ENCODE measurements around the gene TPRA1. TPM values are rescaled to one million over a fixed set of nuclear protein-coding genes. Genes with fewer than 3 reads are reported as not detected.

Gene TPRA1
- total RNA-seq, 1 experiment from 2014 or later = 91.4 TPM

DNA sequence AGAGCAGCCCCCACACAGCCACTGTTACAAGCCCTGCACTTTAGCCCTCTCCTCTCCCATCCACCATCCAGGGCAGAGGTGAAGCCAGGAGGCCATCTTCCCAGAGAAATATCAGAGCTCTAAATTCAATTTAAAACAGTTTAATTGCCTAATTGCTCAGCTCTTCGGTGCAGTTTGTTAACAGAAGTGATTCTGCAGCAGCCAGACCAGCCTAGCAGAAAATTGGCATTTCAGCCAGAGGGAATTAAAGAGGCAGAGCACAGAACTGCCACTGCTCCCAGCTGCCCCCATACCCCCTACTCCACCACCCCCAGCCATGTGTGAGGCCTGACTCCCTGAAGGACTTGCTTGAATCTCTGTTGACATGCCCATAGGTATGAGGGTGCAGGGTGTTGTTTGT is 38.5 kb downstream of the TPRA1 start:
- Histone ChIP-seq H3K4me3 (no peak overlapping the region), H3K27me3 (no peaks in the 10 kb centered on the region), H3K36me3 (no peaks in the 10 kb centered on the region), H3K9me3 (no peaks in the 10 kb centered on the region)
- DNase-seq = no peak

DNA sequence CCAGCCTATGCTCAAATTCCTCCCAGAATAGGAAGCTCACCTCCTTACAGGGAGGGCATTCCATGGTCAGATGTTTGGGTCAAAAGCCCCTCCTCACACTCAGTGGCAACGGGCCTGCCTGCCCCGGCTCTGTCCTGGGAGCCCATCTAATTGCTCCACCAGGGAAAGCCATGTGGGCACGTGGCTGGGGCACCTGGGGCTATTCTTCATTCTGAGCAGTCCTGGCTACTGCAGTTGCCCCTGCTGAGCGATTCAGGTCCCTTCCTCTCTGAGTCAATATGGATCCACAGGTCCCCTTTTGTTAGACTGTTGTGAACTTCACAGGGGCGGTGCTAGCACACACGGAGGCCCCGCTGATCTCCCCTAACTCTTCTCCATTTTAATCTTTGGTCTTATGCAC is 39.4 kb downstream of the TPRA1 start:
- Histone ChIP-seq H3K4me3 (no peak overlapping the region), H3K9me3 (no peaks in the 10 kb centered on the region), H3K36me3 (no peaks in the 10 kb centered on the region), H3K27me3 (no peaks in the 10 kb centered on the region)
- DNase-seq = no peak

DNA sequence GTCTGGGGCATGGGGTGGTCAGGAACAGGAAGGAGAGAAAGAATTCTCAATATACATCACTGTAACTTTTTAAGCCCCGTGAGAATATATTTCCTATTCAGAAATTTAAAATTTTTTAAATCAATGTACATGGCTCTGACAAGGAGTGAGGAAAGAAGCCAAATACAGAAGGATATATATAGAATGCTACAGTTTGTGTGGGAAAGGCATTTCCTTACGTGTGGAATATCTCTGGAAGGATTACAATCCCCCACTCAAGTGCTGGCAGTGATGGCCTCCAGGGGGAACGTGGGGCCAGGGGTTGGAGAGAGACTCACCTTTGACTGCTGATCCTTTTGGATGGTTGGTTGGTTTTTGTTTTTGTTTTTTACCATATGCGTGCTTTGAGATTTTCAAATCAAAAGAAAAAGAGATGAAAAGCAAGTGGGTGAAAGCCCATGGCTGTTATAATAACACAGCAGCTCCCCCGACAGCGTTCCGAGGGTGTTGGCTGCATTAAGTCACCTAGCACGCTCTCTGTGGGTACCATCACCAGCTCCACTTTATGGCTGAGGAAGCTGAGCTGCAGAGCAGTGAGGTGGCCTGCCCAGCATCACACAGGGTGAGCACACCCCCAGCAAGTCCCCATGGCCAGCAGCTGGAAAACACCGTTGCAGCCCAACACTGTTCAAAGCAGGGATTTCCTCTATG is 39.9 kb downstream of the TPRA1 start:
- no peak for DNase-seq
- Histone ChIP-seq H3K4me3 (no peak overlapping the region), H3K27me3 (no peaks in the 10 kb centered on the region), H3K9me3 (no peaks in the 10 kb centered on the region), H3K36me3 (no peaks in the 10 kb centered on the region)

DNA sequence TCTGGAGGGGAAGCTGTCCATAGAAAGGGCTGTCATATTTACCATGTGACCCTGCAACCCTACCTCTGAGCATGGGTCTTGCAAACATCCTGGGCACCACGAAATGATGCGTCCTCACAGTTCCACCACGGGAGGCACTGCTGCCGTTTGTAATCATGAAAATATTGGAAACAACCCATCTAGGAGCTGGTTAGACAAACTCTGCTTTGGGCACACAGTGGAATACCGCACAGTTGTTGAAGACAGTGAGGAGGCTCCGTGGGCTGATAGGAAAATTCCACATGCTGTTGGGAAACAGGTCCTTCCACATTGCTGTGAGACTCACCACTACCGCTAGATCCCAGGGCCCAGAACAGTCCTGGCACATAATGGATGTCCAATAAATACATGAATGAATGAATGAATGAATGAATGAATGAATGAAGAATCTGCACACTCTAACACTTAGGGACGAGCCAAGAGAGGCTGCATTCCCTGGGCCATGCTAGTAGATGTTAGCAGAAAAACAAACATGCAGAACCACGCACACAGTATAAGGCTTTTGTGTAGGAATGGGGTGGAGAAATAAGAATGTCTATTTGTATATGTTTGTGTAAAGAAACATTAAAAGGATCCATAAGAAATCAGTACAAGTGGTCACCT is 40.6 kb downstream of the TPRA1 start:
- Histone ChIP-seq H3K9me3 (no peaks in the 10 kb centered on the region), H3K27me3 (no peaks in the 10 kb centered on the region), H3K4me3 (no peak overlapping the region), H3K36me3 (no peaks in the 10 kb centered on the region)
- no peak for DNase-seq

DNA sequence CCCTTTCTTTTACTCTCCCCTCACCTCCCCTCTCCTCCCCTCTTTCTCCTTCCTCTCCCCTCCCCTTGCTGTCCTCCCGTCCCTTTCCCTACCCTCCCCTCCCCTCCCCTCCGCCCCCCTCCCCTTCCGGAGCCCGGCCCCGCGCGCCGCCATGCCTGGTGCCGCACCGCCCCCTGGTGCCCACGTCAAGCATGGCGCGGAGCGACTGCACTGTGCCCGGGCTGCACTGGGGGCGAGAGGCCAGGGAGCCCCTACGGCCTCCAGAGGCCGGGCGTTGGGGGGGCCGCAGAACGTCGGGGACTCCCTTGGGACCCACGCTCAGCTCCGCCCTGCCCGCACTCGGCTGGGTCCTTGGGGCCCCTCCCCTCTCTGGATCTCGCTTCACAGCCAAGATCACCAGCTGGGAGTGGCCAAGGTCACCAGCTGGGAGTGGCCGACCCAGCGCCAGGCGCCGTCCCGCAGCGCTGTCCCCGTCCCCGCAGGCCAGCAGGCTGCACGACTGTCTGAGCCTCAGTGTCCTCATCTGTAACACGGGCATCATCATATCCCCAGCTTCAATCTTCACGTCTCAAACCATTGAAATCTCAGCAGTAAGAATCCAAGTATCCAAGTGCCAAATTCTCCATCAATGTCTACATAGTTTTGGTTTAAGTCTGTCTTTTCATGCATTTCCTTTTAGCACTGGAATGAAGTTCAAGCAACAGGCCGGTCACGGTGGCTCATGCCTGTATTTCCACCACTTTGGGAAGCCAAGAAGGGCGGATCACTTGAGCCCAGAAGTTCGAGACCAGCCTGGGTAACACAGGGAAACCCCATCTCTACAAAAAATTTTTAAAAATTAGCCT is 42.5 kb downstream of the TPRA1 start:
- Histone ChIP-seq H3K4me3 (peak overlapping the region; percentile 64), H3K27me3 (no peaks in the 10 kb centered on the region), H3K9me3 (no peaks in the 10 kb centered on the region), H3K36me3 (no peaks in the 10 kb centered on the region)
- DNase-seq = peak; percentile 82

DNA sequence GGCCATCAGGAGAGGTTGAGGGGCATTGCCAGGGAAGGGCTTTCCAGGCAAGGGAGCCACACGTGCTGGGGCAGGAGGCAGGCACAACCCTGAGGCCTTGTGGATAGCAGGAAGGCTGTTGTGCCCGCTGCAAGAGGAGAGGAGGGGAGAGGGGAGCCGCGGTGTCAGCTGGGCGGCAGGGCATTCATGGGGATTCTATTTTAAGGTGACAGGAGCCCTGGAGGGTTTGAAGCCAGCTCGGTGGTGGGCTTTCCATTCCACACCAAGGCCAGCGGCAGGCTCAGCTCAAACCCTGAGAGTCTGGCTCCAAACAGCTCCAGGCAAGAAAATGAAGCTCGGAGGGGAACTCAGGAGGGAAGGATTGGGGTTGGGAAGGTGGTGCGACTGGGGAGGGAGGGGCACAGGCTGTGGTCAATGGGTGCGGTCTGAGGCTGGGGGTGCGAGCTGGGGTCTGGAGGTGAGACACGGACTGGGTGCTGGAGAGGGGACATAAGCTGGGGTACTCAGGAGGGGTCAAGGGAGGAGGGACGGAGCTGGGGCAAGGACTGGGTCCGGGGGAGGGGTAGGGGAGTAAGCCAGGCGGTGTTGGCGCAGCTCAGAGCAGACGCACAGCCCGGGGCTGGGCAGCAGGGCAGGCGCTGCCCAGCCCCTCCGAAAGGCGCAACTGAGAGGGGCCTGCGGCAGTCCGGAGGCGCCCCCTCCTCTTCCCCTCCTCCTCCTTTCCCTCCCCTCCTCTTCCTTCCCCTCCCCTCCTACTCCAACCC is 43.4 kb downstream of the TPRA1 start:
- no peak for DNase-seq
- Histone ChIP-seq H3K4me3 (no peak overlapping the region; the same call in 1 of the 2 replicates), H3K9me3 (no peaks in the 10 kb centered on the region), H3K27me3 (no peaks in the 10 kb centered on the region), H3K36me3 (no peaks in the 10 kb centered on the region)

DNA sequence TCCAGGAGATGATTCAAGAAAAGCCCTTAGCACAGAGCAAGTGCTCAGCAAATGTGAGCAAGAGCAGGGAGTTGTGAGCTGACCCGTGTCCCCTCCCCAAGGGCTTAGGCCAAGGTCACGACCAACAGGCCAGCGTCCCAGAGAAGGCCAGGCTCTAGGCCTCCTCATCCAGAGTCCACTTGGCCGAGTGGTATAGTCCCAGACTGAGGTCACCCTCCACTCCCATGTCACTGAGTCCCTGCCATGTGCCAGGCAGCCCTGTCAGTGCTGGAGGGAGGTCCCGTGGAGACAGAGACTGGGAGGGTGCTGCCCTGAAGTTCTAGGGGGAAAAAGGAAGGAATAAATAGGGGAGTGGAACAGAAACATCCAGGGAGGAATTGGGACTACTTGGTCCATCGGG is 44.0 kb downstream of the TPRA1 start:
- no peak for DNase-seq

DNA sequence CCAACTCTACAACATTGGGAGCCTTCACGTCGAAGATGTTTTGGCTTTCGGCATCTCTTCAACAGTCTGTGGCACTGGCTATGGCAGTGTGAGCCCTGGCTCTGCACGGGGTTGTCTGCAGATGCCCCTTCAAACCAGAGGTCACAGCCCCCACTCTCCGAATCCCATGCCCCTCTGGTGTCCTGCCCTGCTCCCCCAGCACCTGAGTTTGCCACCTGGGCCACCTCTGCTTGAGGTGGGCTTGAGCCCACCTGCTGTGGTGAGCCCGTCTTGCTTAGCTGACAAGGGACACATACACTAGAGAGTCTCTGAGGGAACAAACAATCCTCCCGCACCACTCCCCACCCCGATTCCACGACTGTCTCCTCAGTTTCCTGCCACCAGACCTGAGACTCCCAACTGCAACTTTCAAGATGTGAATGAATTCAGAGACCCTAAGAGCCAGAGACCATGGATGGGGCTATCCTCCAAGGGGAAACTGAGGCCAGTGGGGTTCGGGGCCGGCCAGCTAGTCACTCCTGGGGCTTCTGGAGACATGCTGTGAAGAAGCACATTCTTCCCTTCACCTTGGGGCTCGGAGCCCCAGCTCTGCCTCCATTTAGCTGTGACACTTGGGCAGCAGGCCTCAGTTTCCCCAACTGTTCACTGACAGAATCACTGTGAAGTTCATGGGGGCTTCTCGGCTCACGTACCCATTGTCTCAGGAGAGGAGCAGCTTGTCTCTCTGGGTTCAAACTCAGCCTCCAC is 44.6 kb downstream of the TPRA1 start:
- DNase-seq = no peak
- Histone ChIP-seq H3K27me3 (no peaks in the 10 kb centered on the region), H3K36me3 (no peaks in the 10 kb centered on the region), H3K4me3 (no peak overlapping the region), H3K9me3 (no peaks in the 10 kb centered on the region)

More for the DNA sequence above, 44.0 kb downstream of the TPRA1 start:
- Histone ChIP-seq H3K27me3 (no peaks in the 10 kb centered on the region), H3K36me3 (no peaks in the 10 kb centered on the region), H3K9me3 (no peaks in the 10 kb centered on the region), H3K4me3 (no peak overlapping the region)

DNA sequence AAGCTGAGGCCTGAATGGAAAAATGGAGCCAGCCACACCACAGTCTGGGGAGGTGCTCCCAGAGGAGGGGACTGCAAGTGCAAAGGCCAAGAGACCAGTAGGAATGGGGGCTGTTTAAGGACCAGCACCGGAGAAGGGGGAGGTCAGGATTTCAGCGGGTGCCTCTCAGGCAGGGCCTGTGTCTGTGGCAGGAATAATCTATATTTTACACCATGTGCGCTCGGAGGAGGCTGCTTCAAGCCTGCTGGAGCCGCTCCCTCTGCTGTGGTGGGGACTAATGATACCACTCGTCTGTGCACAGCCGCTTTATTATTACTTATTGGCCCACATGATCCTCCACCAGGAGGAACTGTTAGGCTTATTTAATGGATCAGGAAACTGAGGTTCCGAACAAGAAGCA is 45.3 kb downstream of the TPRA1 start:
- Histone ChIP-seq H3K36me3 (no peaks in the 10 kb centered on the region), H3K27me3 (no peaks in the 10 kb centered on the region), H3K4me3 (no peak overlapping the region), H3K9me3 (no peaks in the 10 kb centered on the region)
- no peak for DNase-seq

DNA sequence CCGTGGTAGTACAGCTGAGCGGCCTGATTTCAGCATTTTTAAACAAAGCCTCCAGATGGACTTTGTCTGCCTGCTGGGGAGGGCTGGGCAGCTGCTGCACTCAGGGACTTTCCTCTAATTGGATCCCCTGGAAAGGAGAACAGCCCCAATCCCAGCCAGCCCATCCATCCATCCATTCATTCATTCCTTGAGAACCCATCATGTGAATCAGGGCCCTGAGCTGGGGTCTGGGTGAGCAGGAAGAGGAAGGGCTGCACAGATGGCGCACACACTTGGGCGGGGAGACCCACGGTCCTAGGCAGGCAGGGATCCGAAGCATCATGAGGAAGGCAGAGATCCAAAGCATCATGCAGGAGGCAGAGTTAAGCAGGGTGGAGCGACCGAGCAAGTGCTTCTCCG is 45.7 kb downstream of the TPRA1 start:
- no peaks in the 10 kb centered on the region for H3K27me3 ChIP-seq
- no peaks in the 10 kb centered on the region for H3K36me3 ChIP-seq
- no peaks in the 10 kb centered on the region for H3K9me3 ChIP-seq
- DNase-seq = no peak
- H3K4me3 ChIP-seq = no peak overlapping the region

DNA sequence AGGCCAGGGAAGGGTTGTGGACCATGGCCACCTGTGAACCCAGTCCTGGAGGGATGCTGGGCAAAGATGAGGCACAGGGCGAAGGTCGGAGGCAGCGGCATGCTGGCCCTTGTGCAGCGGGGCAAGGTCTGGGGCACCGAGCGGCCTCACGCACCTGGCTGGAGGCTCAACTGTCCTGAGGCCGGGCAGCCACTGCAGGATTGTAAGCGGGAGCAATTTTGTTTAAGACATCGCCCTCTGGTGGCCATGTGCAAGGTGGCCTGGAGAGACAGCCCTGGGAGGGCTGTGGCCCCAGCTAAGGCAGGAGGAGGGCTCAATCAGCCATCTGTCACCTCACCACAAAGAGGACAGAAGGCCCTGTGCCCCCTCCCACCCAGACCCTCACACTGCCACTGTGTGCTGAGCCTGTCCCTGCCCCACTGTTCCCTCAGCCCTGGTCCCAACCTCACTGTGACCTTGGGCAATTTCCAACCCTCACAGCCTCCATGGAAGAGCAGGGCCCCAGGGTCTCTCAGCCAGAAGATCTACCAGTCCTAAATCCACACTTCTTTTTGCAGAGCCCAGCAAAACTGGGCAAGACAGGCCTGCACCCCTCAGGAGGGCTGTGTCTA is 46.2 kb downstream of the TPRA1 start:
- H3K36me3 ChIP-seq = no peaks in the 10 kb centered on the region
- peak; percentile 57 for DNase-seq
- H3K9me3 ChIP-seq = no peaks in the 10 kb centered on the region
- H3K27me3 ChIP-seq = no peaks in the 10 kb centered on the region; the same call in 1 of the 2 replicates
- no peak overlapping the region for H3K4me3 ChIP-seq

DNA sequence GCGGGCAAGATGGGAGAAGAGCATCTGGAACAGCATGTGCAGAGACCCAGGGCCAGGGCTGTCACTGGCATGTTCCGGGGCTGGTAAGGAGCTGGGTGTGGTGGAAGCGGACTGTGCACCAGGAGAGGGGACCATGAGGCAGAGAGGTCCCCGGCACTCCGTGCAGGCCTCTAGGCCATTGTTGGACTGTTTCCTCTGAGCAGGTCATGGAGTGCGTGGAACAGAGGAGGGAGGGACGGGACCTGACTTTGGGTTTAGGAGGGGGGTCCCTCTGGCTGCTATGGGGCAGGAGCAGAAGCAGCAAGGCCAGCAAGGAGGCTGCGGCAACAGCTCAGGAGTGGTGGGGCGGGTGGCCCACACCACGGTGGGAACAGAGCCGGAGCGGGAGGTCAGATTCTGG is 47.1 kb downstream of the TPRA1 start:
- Histone ChIP-seq H3K36me3 (no peaks in the 10 kb centered on the region), H3K9me3 (no peaks in the 10 kb centered on the region), H3K4me3 (no peak overlapping the region), H3K27me3 (no peaks in the 10 kb centered on the region; the same call in 1 of the 2 replicates)
- DNase-seq = no peak

DNA sequence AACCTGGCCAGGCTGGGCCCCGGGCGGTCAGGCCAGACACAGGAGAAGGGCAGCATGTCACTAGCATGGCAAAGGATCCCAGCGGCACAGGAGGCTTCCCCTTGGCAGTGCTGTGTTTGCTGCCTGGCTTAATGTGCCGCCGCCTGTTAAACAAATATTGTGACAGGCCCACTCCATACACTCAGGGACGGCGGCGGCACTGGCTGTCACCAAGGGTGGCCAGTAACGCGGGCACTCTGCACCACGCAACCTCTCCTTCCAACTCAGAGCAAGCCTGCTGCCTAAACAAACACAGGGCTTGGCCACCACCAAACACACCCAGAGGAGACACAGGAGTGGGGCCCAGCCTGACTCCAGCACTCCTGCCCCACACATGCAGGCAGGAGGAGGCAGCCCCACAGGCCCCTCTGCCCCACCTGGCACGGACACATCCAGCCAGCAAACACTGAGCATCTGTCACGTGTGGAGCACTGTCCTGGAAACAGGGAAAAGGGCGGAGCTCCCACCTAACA is 48.0 kb downstream of the TPRA1 start:
- Histone ChIP-seq H3K36me3 (no peaks in the 10 kb centered on the region), H3K4me3 (no peak overlapping the region), H3K27me3 (no peaks in the 10 kb centered on the region; the same call in 1 of the 2 replicates), H3K9me3 (no peaks in the 10 kb centered on the region)
- DNase-seq = no peak

DNA sequence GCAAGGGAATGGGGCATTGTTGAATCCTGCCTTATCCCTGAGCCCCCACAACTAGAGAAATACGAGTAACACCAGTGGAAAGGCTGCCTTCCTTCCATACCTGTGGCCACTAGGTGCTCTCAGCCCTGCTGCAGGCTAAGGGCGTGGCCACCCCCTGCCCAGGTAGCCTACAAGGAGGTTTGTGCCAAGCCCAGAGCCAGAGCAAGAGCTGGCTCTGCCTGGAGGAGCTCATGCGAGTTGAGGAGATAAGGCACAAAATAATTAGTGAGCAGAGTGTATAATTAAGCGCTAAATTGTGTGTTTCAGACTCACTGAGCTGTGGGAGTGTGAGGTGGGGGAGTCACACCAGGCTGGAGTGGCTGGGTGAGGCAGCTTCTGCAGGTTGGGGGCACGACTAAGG is 49.2 kb downstream of the TPRA1 start:
- Histone ChIP-seq H3K9me3 (no peaks in the 10 kb centered on the region), H3K4me3 (no peak overlapping the region), H3K27me3 (no peaks in the 10 kb centered on the region; the same call in 1 of the 2 replicates), H3K36me3 (no peaks in the 10 kb centered on the region)
- no peak for DNase-seq

DNA sequence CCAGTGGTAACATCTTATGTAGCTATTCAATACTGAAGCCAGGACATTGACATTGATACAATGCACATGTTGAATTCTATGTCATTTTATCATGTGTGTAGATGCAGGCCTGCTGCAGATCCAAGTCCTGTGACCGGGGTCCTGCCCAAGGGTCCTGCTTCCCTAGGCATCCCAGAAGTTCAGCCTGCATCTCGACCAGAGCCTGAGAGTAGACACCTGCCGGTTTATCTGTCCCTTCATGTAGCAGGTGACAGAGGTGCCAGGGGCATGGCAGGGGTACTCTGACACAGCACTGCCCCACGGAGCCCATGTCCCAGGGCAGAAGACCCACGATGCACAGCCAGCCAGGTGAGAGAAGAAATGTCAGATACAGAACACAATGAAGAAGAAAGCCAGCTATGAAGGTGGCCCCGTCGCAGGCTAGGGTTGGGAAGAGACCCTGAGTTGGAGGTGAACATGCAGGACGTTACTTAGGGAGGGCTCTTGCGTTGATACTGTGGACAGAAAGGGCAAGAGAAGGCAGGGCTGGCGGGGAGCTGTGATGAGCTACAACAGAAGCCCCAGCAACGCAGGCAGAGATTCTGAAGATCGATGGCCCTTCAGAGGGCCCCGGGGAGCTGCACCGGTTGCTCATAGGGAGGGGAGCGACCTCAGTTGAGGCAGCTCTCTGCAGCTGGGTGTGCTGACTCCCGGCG is 51.0 kb downstream of the TPRA1 start:
- Histone ChIP-seq H3K27me3 (no peaks in the 10 kb centered on the region; the same call in 1 of the 2 replicates), H3K4me3 (no peak overlapping the region), H3K9me3 (no peaks in the 10 kb centered on the region), H3K36me3 (no peaks in the 10 kb centered on the region)
- DNase-seq = no peak

Measured in MG63 (cell line).